Amygdala (tissue), 56 donors: ENCODE data around the gene UBR7.

Source experiments
- DNase-seq, 56 donors: peaks; one replicate each; lab custom pipeline; 2025; lab: John Stamatoyannopoulos, UW

The UBR7 gene

DNA sequence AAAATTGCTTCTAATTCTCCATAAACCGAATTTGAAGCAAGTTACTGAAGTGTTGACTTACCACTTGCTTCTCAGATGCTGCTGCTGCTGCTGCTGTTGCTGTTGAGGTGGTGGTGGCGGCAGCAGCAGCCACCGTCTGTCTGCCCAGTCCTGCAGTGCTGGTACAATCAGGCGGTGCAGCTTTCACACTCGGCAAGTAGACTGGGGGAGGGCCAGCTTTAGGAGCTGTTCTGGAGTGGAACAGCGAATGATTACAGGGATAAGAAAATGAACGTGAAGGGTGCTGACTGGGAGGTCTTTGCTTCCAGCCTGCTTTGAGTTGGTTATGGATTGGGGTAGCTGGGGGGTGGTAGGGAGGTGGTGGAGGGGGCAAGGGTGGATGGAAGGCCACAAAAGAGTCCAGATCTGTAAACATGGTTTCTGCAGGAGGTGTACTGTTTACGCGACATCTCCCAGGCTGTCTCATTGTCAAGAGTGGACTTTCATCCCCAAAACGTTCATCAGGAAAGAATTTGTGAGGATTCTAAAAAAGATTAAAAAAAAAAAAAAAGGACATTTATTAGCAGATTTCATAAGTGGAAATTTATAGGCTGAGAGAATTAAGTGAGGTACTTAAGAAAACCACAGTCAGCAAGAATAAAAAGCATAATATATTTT lies 38.8 kb downstream of the UBR7 start:
- no peak for DNase-seq

DNA sequence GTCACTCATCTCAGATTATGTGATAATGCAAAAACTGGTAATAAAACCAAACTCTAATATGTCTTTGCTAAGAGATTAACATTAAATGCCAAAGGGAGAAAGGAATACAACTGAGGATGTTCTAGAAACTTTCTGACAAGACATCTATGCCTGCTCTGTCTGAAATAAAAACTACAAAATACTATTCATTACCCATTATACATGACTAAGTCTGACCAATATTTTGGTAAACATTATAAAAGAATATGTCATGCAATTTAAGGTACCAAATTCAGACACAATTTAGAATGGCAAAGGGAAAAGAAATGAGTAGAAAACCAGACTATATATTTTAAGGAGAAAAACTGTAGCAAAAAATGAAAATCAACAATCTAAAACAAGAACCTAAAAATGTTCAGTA lies 39.5 kb downstream of the UBR7 start:
- no peak for DNase-seq

DNA sequence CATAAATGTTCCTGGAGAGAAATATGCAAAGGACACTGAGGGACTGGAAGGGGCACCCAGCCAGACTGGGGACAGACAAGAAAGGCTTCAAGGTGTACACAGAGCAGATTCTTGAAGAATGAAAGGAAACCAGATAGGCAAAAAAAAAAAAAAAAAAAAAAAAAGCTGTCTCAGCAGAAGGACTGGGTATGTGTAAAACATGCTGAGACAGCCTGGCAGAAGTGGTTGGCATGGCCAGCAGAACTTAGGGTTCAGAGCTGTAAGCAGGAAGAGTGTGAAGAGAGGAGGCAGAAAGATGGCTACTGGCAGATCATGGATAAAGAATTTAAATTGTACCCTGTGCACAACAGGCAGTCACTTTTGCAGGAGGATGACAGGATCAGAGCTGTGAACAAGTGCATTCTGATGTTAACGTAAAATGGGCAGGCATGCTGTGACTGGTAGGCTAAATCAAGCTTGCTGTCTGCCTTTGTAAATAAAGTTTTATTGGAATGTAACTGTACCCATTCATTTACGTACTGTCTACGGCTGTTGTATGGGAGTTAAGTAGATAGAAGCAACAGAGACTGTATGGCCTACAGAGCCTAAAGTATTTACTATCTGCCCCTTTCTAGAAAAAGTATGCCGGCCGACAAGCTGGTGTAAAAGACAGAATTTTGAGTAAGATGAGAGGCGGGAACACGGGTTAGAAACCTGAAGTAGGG lies 42.2 kb downstream of the UBR7 start:
- no peak for DNase-seq

DNA sequence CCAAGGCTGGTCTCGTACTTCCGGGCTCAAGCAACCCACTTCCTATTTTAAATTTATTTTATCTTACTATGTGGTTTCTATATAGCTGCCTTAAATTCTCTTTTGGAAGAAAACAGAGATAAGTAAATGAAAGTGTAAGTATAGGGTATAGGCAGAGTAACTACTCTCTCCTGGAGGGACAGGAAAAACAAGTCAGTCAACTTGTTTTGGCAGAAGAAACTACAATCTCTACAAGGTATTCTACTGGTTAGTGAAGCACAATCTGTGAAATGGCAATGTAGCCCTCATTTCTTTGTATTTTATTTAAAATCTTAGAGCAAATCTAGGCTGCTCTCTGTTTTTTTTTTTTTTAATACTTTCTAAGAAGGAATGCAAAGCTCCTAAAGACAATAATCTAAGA lies 55.4 kb downstream of the UBR7 start:
- DNase-seq = no peak

DNA sequence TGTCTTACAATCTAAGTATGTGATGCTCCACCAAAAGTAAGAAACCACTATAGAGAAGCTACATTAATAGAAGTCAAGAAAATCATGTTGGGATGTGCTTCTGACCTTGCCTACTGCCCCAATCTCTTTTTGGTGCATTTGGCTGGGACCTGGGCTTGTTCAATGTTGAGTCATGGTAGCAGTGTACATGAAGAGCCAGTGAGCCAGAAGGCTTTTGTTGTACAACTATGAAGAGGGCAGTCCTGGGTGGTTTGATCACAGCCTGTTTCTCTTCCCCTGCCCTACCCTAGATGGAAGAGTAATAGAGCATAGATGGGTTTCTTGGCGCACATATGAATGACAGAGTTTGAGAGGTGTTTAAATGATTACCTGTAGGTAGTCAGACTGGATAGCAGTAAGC lies 56.4 kb downstream of the UBR7 start:
- no peak for DNase-seq

DNA sequence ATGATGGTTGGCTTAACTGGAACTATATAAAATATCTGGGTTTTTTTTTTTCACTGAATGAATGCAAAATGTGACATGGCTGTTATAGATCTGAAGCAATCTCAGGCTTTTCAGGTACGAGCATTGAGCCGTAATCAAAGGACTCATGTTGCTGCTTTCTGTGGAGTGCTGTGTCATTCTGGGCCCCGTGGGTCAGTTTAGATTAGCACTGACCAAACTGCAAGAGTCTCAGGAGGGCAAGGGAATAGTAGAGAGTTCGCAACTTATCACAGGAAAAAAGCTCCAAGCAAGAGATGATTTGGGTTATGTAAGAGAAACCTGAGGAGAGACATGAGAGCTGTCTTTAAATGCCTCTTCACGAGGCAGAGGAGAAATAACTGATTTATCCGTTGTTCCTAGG lies 59.1 kb downstream of the UBR7 start:
- DNase-seq = no peak

DNA sequence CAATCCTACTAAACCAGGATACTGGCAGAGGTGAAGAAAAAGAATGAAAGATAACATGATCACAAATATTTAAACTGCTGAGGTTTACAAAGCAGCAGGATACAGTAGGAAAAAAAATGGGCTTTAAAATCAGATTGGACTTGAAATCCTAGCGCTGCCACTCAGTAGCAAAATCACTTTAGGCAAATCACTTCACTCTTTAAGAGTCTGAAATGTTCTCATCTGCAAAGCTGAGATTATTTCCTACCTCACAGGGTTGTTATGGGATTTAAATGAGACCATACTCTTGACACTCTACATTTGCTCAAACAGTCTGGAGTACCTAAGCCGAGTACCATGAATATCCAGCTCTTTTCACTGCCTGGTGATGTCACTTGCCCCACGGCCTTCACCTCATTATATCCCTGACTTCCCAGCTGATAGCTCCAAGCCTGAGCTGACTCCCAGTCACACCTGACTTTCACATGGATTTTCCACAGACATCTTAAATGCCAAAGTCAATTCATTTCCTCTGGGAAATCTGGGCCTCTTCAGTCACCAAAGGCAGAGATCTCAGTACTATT lies 60.2 kb downstream of the UBR7 start:
- no peak for DNase-seq

DNA sequence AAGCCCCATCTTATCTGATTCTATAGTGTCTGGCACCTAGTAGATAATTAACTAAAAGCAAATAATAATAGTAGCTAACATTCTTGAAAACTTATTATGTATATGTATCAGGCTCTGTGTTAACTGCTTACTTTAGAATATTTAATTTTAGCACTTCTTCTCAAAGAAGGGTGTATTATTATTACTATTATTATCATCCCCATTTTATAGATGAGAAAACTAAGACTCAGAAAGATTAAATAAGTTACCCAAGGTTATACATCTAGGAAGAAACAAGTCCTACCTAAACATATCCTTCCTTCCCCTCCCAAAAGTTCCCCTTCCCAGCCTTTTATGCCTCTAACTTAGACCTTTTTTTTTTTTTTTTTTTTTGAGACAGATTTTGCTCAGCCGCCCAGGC lies 61.4 kb downstream of the UBR7 start:
- DNase-seq = no peak

DNA sequence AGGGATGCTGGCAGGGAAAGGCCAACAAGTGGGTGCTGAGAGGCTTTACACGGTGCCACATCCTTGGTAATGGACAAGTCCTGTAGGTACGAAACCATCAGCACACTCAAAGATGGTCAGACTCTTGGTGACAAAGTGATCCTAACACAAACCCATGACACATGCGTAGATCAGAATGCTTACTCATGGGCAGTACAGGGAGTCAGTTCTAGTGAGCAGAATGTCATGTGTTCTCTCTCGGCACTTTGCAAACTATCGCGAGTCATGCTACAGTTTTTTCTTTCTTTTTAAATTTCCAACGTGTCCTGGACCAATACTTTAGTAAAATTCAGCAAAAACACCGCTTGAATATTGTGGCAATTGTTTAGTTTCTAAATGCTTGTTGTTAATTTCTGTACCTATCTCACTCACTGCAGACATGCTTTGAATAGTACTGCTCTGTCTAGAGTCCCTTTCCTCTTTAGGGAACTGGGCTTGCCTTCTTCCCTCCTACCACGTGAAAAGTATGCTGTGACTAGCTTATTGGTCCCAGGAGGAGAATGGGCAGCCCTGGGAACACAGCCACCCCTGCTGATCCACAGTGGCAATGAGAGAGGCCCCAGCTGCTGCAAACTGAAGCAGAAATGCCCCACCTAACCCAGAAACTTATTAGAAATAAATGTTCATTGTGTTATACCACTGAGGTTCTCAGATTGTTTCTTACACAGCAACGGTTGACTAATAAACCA lies 62.4 kb downstream of the UBR7 start:
- DNase-seq = peak in 48 of 56 donors; percentile 4 to 85 (median 55)

DNA sequence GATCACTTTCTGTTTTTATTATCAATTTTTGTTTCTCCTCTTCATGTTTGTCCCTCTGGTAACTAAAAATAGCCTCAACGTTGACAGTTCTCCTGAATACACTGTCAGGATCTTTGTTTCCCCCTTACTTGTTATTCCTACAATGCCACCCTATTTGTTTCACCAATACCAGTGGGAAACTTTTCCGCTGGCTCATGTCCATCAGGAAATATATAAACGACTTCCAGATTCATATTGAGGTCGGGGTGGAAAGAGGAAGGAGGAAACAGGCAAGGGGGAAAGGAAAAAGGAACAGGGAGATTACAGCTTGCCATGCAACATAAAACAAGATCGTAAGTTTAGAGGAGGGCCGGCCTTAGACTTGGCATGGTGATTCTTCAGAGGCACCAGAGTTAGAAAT lies 64.1 kb downstream of the UBR7 start:
- DNase-seq = no peak

DNA sequence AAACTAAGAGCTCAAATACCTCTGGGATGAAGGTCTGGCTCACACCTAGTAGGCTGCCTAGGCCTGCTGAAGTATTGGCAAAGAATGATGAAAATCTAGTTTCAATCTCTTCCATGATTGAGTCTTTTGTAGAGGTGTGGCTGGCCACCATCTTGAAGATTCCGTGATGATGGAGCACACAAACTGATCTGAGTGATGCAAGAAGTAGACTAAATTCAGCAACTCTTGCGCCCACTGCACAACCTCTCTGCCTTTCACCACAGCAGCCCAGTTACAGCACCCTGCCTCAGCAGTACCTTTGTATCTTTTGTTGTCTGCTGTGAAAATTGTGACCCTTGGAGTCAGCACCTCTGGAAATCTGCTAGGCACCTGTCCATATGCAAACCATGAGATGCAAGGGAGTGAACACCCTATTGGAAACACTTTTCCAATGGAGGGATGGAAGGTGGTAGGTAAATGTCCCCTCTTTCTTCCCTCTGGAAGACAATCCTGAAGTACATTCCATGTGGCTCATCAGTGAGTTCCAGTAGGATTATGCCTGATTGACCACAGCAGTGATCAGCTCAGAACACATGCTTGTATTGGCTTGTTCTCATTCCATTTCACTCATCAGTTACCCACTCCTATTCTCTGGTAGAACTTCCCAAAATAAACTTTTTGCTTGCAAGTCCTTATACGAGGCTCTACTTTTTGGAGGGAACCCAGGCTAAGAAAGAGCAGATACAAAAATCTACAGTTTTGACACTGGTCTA lies 67.2 kb downstream of the UBR7 start:
- DNase-seq = no peak

DNA sequence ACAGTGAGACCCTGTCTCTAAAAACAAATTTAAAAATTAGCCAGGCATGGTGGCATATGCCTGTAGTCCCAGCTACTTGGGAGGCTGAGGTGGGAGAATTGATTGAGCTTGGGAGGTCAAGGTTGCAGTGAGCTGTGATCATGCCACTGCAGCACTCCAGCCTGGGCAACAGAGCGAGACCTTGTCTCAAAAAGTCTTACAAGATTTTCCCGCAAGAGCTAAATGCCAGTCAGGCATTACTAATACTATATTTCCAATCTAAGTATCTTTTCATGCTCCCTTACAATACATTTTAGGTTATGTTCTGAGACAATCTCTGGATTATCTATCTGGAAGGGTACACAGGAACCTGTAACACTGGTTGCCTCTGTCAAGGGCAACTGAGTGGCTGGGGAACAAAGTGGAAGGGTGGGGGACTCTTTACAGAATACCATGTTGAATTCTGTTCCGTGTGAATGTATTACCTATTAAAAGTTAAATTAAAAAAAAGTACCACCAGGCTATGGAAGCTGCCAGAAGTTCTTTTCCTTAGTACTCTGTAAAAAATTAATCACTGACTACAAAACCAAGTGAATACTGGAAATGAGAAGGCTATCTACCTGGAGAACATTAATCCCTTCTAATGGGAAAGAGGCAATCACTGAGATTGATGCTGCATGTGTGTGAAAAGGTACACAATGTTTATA lies 69.1 kb downstream of the UBR7 start:
- DNase-seq = no peak
